Naive B cell (primary cell): ENCODE measurements around the gene MAGOHB. TPM values are rescaled to one million over a fixed set of nuclear protein-coding genes. Genes with fewer than 3 reads are reported as not detected.
A peak's percentile ranks its signal among the peaks of the same experiment; 100 is the strongest.
"Not testable (repeated sequence)": the region's sequence is repeated elsewhere in the genome, so short reads cannot be mapped to it uniquely, and the experiment has no call there.

ENCODE experiments used
- ATAC-seq, 2 donors: fragments of 150-1000 bp; cut with Tn5 transposase; 2 replicates each; pipeline ENCODE4 v1.10.0; 2021; ENCODE audit warnings: low read depth in 2 of 2, mild to moderate bottlenecking in 2 of 2, moderate library complexity in 2 of 2
- DNase-seq: peaks from one replicate; pipeline ENCODE4 v3.0.0; 2022
- H3K27ac Mint-ChIP-seq, 6 donors: one replicate each; pipeline ENCODE4 v1.8.0; 2020 to 2022; ENCODE audit warnings: mild to moderate bottlenecking in 6 of 6, mixed read lengths in 6 of 6, moderate library complexity in 5 of 6, inconsistent platforms in 2 of 6
- H3K27me3 Mint-ChIP-seq, 3 donors: one replicate each; pipeline ENCODE4 v1.8.0; 2021 to 2022; ENCODE audit warnings: mixed read lengths in 3 of 3, mild to moderate bottlenecking in 1 of 3
- H3K36me3 Mint-ChIP-seq, 2 donors: one replicate each; pipeline ENCODE4 v1.8.0; 2020 to 2022; ENCODE audit warnings: mixed read lengths in 2 of 2, inconsistent platforms in 1 of 2, mild to moderate bottlenecking in 1 of 2
- H3K4me1 Mint-ChIP-seq, 3 donors: one replicate each; pipeline ENCODE4 v1.8.0; 2020 to 2022; ENCODE audit warnings: mixed read lengths in 3 of 3, inconsistent platforms in 1 of 3, mild to moderate bottlenecking in 1 of 3, moderate library complexity in 1 of 3
- H3K4me3 Mint-ChIP-seq, 8 donors: one replicate each; pipeline ENCODE4 v1.8.0; 2020 to 2022; ENCODE audit warnings: mild to moderate bottlenecking in 8 of 8, mixed read lengths in 8 of 8, moderate library complexity in 8 of 8, inconsistent platforms in 2 of 8
- H3K9me3 Mint-ChIP-seq, 7 donors: one replicate each; pipeline ENCODE4 v1.8.0; 2020 to 2022; ENCODE audit warnings: mixed read lengths in 7 of 7, mild to moderate bottlenecking in 5 of 7, inconsistent platforms in 2 of 7, moderate library complexity in 1 of 7
- polyA plus RNA-seq, 6 donors: library from polyadenylated mRNA; unstranded; fragments of 300-500 nt; fragmentation: Illumina TruSeq; gene quantifications; one replicate each; pipeline ENCODE4 v1.2.3, GENCODE V29; 2021; ENCODE audit warnings: low read depth in 6 of 6

MAGOHB gene
- 10 to 100 TPM; 37.3 to 46.3 (median 41.6) TPM for polyA plus RNA-seq

DNA sequence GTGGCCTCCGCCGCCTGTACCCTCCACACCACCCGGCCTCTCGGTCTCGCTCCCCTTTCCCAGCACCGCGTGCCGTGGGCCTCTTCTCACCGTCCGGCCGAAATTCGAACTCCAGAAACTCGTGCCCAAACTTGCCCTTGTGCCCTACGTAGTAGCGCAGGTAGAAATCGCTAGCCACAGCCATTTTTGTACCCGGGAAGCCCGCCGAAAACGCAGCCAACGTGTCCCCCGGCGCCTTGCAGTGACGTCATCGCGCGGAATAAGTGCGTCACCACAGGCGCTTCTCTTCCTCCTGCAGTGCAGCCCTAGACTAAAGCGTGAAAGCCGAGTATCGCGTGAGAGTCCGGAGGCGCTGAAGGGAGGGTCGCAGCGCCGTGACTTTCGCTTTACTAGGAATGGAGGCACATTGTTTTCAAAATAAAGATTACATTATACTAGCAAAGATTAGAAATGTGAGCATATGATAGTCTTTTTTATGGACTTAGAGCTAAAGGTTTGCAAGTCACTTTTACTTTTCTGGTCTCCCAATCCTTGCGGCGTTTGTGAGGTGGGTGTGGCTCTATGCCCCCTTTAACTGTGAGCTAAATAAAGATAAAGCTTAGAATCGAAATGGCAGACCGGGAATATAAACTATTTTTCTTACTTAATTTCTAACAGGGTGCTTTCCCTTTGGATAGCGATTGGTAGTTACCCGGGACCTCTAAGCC, at the start of gene MAGOHB:
Gene MAGOHB (minus strand): TSS at position 261 of the 707 bp plus-strand sequence. CDS start 77 bp downstream, at position 184.
- H3K4me3 Mint-ChIP-seq = peak within 1 kb of the TSS; percentile 97 to 100 (median 99)
- H3K4me1 Mint-ChIP-seq = peaks cover 20 to 27% (median 23%) of the 10 kb centered on the region in 3 donors
- peak within 1 kb of the TSS; percentile 100 for H3K27ac Mint-ChIP-seq
- DNase-seq (peak; percentile 96), ATAC-seq (peak; percentile 93 to 95)
- peaks cover 2 to 9% (median 2%) of the 10 kb centered on the region in 3 donors for H3K27me3 Mint-ChIP-seq
- peaks cover 0 to 4% (median 0%) of the 10 kb centered on the region in 7 donors for H3K9me3 Mint-ChIP-seq
- peaks cover 8 to 15% of the 10 kb centered on the region in 2 donors for H3K36me3 Mint-ChIP-seq

DNA sequence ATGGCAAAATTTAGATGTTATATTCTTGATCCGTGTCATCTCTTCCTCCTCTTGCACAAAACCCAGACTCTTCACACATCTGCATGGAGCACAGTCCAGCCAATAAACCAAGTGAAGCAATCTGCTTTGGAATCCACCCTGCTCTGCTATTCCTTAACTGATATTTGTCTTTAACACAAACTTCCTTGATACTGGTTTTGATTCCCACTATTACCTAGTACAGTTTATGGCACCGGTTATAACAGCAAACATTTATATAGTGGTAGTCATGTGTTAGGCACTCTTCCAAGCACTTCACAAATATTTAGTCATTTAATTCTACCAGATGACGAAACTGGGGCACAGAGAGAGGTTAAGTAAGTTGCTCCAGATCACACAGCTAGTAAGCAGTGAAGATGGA, 47.9 kb upstream of the MAGOHB start:
- Mint-ChIP-seq H3K36me3 (no peaks in the 10 kb centered on the region), H3K9me3 (peaks cover 0 to 10% (median 7%) of the 10 kb centered on the region in 7 donors), H3K4me1 (no peaks in the 10 kb centered on the region), H3K27ac (no peak overlapping the region), H3K4me3 (no peak overlapping the region), H3K27me3 (peaks cover 9 to 23% (median 9%) of the 10 kb centered on the region in 3 donors)
- DNase-seq (no peak), ATAC-seq (no peak)

DNA sequence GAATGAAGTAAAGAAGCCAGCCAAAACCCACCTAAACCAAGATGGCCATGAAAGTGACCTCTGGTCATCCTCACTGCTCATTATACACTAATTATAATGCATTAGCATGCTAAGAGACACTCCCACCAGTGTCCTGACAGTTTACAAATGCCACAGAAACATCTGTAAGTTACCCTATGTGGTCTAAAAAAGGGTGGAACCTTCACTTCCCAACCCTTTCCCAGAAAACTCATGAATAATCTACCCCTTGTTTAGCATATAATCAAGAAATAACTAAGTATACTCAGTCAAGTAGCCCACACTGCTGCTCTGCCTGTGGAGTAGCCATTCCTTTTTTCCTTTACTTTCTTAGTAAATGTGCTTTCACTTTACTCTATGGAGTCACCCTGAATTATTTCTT, 40.6 kb upstream of the MAGOHB start:
- DNase-seq (no peak), ATAC-seq (no peak)
- no peaks in the 10 kb centered on the region for H3K4me1 Mint-ChIP-seq
- no peaks in the 10 kb centered on the region for H3K36me3 Mint-ChIP-seq
- H3K4me3 Mint-ChIP-seq = no peak overlapping the region
- H3K9me3 Mint-ChIP-seq = peaks cover 4 to 16% (median 7%) of the 10 kb centered on the region in 7 donors
- no peak overlapping the region for H3K27ac Mint-ChIP-seq
- H3K27me3 Mint-ChIP-seq = peaks cover 0 to 27% (median 11%) of the 10 kb centered on the region in 3 donors

DNA sequence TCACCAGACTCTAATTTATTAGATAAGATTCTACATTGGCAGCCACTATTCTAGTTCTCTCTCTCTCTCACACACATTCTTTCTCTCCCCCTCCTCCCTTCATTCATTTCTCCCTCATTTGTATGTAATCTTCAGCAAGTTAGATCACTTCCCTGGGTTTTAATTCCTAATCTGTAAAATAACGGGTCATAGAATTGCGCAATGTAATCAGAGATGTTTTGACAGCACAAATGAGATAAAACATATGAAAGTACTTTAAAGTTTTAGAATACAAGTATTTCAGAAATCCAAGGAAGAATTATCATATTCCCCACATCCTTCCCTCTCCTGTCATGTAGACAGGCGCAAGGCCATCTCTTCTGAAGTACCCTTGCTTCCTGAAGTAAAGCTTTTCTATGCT, 38.8 kb upstream of the MAGOHB start:
- ATAC-seq (no peak), DNase-seq (no peak)
- Mint-ChIP-seq H3K9me3 (peaks cover 4 to 21% (median 14%) of the 10 kb centered on the region in 7 donors), H3K27me3 (peaks cover 0 to 34% (median 11%) of the 10 kb centered on the region in 3 donors), H3K4me1 (no peaks in the 10 kb centered on the region), H3K4me3 (no peak overlapping the region), H3K27ac (no peak overlapping the region), H3K36me3 (peaks cover 3 to 6% of the 10 kb centered on the region in 2 donors)

DNA sequence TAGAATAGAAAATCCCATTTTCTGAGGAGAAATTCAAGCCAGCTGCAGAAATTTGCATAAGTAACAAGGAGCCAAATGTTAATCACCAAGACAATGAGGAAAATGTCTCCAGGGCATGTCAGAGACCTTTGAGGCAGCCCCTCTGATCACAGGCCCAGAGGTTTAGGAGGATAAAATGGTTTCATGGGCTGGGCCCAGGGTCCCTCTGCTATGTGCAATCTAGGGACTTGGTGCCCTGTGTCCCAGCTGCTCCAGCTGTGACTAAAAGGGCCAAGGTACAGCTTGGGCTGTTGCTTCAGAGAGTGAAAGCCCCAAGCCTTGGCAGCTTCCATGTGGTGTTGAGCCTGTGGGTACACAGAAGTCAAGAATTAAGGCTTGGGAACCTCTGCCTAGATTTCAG, 33.2 kb upstream of the MAGOHB start:
- not testable (repeated sequence) for H3K4me1 Mint-ChIP-seq, ATAC-seq, H3K27ac Mint-ChIP-seq, DNase-seq, H3K4me3 Mint-ChIP-seq
- H3K27me3 Mint-ChIP-seq = peaks cover 3 to 33% (median 31%) of the 10 kb centered on the region in 3 donors
- peaks cover 26 to 31% of the 10 kb centered on the region in 2 donors for H3K36me3 Mint-ChIP-seq
- peaks cover 17 to 40% (median 31%) of the 10 kb centered on the region in 7 donors for H3K9me3 Mint-ChIP-seq

DNA sequence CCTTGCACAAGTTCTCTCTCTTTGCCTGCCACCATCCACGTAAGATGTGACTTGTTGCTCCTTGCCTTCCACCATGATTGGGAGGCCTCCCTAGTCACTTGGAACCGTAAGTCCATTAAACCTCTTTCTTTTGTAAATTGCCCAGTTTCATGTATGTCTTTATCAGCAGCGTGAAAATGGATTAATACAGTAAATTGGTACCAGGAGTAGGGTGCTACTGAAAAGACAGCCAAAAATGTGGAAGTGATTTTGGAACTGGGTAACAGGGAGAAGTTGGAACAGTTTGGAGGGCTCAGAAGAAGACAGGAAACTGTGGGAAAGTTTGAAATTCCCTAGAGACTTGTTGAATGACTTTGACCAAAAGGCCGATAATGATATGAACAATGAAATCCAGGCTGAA, 32.5 kb upstream of the MAGOHB start:
- Mint-ChIP-seq H3K4me1 (no peaks in the 10 kb centered on the region), H3K9me3 (peaks cover 17 to 40% (median 31%) of the 10 kb centered on the region in 7 donors), H3K27me3 (peaks cover 3 to 40% (median 31%) of the 10 kb centered on the region in 3 donors), H3K36me3 (peaks cover 26 to 31% of the 10 kb centered on the region in 2 donors), H3K27ac (no peak overlapping the region), H3K4me3 (no peak overlapping the region)
- DNase-seq = no peak
- ATAC-seq = no peak

DNA sequence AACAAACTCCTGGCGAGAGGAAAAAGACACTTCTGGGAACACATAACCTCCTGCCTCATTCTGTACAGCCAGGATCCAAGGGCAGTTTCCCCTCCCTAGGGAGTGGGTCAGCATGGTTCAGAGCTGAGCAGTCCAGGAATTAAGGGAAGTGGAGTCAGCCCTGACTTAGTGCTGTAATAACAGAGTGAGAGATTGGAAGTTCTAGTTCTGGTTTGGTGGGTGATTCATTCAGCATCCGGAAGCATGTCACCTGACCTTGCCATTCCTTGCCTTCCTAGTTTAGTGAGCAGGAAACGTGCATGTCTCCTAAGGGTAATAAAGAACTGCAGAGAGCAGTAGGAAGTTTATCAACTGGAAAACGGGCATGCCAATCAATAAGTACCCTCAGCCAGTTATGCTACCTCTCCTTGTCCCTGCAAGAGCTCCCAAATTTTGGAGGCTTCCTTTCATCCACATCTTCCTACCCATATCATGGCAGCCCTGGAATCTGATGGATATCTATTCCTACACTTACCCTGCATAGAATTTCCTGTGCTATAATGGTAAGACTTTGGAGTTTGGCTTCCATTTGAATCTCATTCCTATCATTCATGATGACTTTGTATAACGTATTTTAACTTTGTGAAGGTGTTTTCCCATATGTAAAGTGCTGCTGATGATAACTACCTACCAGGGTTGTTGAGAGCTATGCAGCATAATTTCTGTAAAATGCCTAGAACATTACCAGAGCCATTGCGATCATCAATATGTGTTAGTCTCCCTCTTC, 28.5 kb upstream of the MAGOHB start:
- H3K36me3 Mint-ChIP-seq = peaks cover 23% of the 10 kb centered on the region in 2 donors
- peaks cover 3 to 40% (median 18%) of the 10 kb centered on the region in 3 donors for H3K27me3 Mint-ChIP-seq
- DNase-seq = no peak
- H3K4me1 Mint-ChIP-seq = no peaks in the 10 kb centered on the region
- ATAC-seq = no peak
- H3K27ac Mint-ChIP-seq = no peak overlapping the region
- H3K9me3 Mint-ChIP-seq = peaks cover 12 to 30% (median 23%) of the 10 kb centered on the region in 7 donors
- no peak overlapping the region for H3K4me3 Mint-ChIP-seq

DNA sequence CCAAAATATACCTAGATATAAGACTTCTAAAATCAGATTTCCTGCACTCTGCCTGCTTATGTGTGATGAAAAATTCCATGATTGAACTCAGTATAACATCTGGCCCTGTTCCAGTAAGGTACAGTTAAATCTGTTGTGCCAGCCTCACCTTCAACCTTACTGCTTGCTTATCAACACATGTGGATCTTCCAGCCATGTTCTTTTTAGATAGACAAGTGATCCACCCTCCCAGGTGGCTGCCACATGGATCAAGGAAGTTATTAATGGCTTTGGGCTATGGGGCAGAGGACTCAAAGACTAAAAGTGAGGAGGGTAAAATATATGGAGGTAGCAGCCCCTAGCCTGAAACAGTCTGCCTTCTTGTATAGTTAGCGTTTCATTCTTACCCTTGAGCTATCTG, 25.3 kb upstream of the MAGOHB start:
- DNase-seq (no peak), ATAC-seq (no peak)
- Mint-ChIP-seq H3K36me3 (no peaks in the 10 kb centered on the region), H3K9me3 (no peaks in the 10 kb centered on the region), H3K4me1 (no peaks in the 10 kb centered on the region), H3K4me3 (no peak overlapping the region), H3K27ac (no peak overlapping the region), H3K27me3 (peaks cover 0 to 37% (median 7%) of the 10 kb centered on the region in 3 donors)

DNA sequence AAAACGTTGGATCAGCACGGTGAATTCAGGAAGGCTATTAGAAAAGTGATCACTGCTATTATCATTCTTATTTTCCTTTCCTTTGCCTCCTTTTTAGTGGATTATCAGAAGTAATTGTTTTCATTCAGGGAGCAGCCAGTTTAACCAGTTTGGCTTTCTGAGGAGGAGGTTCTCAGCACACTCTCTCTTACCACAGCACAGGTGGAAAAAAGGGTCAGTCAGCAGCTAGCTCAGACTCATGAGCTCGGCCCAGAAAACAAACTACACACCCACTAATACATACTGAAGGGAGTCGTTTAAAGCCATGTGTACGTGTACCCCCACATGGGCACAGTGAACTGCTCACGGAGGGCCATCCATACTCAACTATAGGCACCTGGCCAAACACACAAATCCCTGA, 23.2 kb upstream of the MAGOHB start:
- Mint-ChIP-seq H3K4me3 (no peak overlapping the region), H3K27me3 (peaks cover 0 to 18% (median 0%) of the 10 kb centered on the region in 3 donors), H3K27ac (no peak overlapping the region), H3K9me3 (no peaks in the 10 kb centered on the region), H3K36me3 (no peaks in the 10 kb centered on the region), H3K4me1 (no peaks in the 10 kb centered on the region)
- no peak for DNase-seq
- no peak for ATAC-seq

DNA sequence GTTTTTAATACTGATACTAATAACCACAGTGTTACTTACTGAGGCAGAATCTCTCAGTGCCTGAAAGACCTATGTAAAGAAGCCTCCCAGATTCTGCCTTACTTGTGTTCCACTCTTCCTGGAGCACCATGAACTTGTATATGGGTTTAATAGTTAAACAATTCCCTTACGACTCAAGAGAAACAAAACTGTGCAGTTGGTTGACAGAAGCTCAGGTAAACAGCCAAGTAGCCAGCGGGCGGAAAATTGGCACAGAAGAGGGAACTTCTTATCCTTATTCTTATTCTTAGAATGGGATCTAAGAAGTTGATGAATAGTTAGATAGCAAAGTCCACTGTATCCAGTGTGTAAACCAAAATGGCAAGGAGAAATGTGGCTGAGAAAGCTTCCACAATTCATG, 22.7 kb upstream of the MAGOHB start:
- ATAC-seq (no peak), DNase-seq (no peak)
- H3K27ac Mint-ChIP-seq = no peak overlapping the region
- no peaks in the 10 kb centered on the region for H3K4me1 Mint-ChIP-seq
- no peaks in the 10 kb centered on the region for H3K36me3 Mint-ChIP-seq
- peaks cover 0 to 13% (median 0%) of the 10 kb centered on the region in 3 donors for H3K27me3 Mint-ChIP-seq
- H3K9me3 Mint-ChIP-seq = no peaks in the 10 kb centered on the region
- no peak overlapping the region for H3K4me3 Mint-ChIP-seq

DNA sequence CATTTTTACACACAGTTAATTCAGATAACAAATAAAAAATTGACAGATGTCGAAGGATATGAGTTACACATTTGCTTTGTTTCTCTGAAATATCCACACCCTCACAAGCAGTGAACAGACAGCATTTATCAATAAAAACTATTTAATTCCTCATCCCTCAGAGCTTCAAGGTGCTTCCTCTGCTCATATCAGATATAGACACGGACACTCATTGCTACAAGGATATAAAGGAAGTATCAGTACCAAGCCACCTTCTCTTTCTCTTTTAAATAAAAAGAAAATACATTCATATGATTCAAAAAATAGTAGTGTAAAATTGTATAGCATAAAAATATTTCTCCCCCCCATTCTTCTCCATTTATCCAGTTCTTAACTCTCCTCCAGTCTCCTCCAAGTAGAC, 21.9 kb upstream of the MAGOHB start:
- ATAC-seq (no peak), DNase-seq (no peak)
- Mint-ChIP-seq H3K27me3 (peaks cover 0 to 11% (median 0%) of the 10 kb centered on the region in 3 donors), H3K27ac (no peak overlapping the region), H3K9me3 (no peaks in the 10 kb centered on the region), H3K36me3 (no peaks in the 10 kb centered on the region), H3K4me1 (no peaks in the 10 kb centered on the region), H3K4me3 (no peak overlapping the region)

DNA sequence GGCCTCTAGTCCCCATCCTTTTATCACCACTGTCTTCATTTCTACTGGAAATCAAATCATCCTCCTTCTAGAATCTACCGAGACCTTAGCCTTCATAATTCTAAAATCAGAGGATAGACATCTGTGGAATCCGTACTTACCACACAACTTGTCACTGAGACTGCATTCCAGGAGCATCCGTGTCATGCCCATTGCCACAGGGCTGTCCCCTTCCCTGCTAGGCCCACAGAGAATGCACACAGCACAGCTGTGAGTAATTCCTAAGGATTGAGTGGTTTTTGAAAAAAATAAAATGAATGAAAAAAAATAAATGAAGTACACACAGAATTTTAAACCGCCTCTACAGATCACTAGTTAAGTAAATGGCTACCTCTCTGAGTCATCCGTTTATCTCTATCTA, 21.0 kb upstream of the MAGOHB start:
- Mint-ChIP-seq H3K9me3 (no peaks in the 10 kb centered on the region), H3K27me3 (peaks cover 0 to 18% (median 0%) of the 10 kb centered on the region in 3 donors), H3K36me3 (no peaks in the 10 kb centered on the region), H3K27ac (no peak overlapping the region), H3K4me3 (no peak overlapping the region), H3K4me1 (no peaks in the 10 kb centered on the region)
- DNase-seq = no peak
- no peak for ATAC-seq

DNA sequence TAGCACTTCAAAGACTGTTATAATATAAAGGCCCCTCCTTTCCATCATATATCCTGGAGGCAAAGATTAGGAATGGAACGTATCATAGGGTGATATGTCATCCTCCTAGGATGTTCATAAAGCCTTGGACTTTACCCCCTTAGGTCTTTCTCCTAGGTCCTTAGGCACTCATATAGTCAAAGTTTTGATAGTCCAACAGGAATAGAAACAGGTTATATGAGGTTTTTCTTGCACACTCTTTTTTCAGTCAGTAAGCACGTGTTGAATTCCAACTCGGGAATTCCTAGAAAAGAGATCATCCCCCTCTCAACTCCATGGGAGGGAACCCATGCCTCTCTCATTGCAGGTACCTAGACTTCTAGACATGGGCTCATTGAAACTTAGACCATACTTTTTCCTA, 20.1 kb upstream of the MAGOHB start:
- Mint-ChIP-seq H3K4me1 (no peaks in the 10 kb centered on the region), H3K4me3 (no peak overlapping the region), H3K36me3 (no peaks in the 10 kb centered on the region), H3K9me3 (no peaks in the 10 kb centered on the region), H3K27me3 (peaks cover 0 to 21% (median 0%) of the 10 kb centered on the region in 3 donors), H3K27ac (peak overlapping the region in 1 of 6 donors; percentile 13)
- DNase-seq (no peak), ATAC-seq (no peak)

DNA sequence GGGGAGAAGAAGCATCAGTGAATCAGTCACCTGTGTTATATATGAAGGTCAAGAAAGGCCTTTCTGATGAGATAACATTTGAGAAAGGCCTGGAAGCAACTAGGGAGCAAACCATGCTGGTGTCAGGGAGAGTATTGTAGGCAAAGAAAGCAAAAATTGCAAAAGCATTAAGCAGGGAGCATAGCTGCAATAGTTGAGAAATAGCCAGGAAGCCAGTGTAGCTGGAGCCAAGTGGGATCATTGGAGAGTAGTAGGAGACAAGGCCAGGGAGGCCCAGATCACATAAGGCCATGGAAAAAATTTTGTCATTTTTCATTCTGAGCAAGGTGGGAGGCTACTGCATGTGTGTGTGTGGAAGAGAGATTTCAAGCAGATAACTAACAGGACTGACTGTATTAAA, 18.8 kb upstream of the MAGOHB start:
- no peak for DNase-seq
- no peak overlapping the region for H3K4me3 Mint-ChIP-seq
- H3K36me3 Mint-ChIP-seq = no peaks in the 10 kb centered on the region
- H3K9me3 Mint-ChIP-seq = no peaks in the 10 kb centered on the region
- no peaks in the 10 kb centered on the region for H3K4me1 Mint-ChIP-seq
- H3K27ac Mint-ChIP-seq = peak overlapping the region in 2 of 6 donors; percentile 0 to 33
- H3K27me3 Mint-ChIP-seq = peaks cover 0 to 30% (median 4%) of the 10 kb centered on the region in 3 donors
- ATAC-seq = no peak
